GM18508 (cell line): ENCODE results near the gene TRIM54.

ENCODE experiments used
- ATAC-seq: cut with Tn5 transposase; IDR thresholded peaks from one replicate; pipeline ENCODE4 v1.9.1; 2021; ENCODE audit warnings: moderate number of reproducible peaks; ENCODE audit not compliant: insufficient read depth, unreplicated experiment

Gene TRIM54, protein sequence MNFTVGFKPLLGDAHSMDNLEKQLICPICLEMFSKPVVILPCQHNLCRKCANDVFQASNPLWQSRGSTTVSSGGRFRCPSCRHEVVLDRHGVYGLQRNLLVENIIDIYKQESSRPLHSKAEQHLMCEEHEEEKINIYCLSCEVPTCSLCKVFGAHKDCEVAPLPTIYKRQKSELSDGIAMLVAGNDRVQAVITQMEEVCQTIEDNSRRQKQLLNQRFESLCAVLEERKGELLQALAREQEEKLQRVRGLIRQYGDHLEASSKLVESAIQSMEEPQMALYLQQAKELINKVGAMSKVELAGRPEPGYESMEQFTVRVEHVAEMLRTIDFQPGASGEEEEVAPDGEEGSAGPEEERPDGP

DNA sequence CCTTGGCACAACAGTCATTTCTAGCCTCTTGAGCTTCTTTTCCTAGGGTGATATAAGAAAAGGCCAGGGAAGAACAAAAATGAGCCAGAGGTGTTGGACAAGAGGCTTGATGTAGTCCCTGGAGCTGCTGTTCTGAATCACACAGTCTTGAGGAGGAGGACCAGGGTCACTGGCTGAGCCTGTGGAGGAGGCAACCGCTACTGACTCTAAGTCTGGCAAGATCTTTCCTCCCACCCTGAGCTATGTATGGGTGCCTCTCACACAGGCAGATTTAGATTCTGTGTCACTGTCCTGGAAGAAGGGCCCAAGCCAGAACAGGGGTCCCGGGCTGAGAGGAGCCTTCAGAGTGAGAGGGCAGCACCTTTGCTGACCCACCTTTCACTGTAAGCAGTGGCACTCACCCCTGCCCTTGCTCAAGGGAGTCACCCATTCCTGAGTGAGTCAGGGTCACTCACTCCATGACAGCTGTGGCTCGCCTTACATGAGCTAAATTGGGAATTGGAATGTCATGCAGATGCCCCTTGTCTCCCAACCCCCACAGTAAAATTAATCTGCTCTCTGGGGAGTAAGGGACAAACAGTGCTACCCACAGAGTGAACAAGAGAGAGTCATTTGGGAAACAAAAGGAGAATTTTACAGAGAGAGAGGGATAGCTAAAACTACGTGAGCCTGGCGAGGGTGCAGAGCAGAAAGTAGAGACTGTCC is at the start of gene TRIM54:
TRIM54 (plus strand) TSS at position 575 of the 705 bp plus-strand sequence. CDS start 303 bp downstream, outside the sequence.
- ATAC-seq = no peak

DNA sequence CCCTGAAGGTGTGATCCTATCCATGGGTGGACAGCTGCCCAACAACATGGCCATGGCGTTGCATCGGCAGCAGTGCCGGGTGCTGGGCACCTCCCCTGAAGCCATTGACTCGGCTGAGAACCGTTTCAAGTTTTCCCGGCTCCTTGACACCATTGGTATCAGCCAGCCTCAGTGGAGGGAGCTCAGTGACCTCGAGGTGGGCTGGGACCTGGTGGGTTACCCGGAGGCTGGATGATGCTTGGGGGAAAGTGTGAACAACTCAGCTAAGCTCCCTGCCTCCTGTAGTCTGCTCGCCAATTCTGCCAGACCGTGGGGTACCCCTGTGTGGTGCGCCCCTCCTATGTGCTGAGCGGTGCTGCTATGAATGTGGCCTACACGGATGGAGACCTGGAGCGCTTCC is 48.9 kb upstream of the TRIM54 start:
- ATAC-seq = no peak

DNA sequence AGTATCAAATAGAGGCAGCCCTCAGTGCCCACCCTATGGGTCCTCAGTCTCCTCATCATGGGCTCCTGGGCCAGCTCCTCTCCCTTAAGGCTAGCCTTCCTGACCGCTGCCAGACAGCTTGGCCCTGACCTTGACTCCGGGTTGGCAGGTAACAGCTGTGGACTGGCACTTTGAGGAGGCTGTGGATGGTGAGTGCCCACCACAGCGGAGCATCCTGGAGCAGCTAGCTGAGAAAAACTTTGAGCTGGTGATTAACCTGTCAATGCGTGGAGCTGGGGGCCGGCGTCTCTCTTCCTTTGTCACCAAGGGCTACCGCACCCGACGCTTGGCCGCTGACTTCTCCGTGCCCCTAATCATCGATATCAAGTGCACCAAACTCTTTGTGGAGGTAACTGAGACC is 46.1 kb upstream of the TRIM54 start:
- ATAC-seq = no peak

DNA sequence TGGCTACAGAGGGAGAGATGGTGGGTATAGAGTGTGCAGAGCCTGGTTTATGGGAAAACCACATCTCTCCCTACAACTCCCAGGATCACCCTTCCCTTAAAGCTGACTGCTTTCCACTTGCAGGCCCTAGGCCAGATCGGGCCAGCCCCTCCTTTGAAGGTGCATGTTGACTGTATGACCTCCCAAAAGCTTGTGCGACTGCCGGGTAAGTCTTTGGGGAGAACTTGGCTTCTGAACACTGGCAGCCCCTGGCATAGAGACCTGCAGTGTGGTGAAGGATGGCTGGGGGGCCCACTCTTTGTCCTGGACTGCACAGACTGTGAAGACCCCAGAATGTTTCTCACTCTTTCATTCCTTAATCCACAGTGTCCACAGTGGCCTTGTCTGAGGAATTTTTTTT is 45.6 kb upstream of the TRIM54 start:
- no peak for ATAC-seq

DNA sequence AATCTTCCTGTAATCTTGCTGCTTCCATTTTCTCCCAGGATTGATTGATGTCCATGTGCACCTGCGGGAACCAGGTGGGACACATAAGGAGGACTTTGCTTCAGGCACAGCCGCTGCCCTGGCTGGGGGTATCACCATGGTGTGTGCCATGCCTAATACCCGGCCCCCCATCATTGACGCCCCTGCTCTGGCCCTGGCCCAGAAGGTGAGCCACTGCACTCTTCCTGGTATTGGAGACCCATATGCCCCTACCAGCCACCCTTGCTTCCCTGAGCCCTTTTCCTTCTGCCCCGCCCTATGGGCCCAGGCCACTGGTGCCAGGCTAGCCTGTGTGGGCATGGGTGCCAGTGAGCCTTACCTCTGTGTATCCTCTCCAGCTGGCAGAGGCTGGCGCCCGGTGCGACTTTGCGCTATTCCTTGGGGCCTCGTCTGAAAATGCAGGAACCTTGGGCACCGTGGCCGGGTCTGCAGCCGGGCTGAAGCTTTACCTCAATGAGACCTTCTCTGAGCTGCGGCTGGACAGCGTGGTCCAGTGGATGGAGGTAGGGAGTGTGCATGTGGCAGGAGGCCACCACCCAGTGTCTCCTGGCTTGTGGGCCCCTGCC is 44.8 kb upstream of the TRIM54 start:
- ATAC-seq = no peak

DNA sequence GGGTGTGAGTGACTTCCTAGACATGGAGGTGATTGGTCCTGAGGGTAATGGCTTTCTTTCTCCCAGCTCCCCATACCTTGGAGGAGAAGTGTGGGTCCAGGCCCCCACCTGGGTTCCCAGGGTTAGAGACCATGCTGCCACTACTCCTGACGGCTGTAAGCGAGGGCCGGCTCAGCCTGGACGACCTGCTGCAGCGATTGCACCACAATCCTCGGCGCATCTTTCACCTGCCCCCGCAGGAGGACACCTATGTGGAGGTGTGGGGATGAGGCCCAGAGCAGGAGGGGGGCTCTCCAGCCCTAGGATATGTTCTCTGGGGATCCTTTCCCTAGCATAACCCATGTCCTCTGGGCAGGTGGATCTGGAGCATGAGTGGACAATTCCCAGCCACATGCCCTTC is 43.3 kb upstream of the TRIM54 start:
- no peak for ATAC-seq

DNA sequence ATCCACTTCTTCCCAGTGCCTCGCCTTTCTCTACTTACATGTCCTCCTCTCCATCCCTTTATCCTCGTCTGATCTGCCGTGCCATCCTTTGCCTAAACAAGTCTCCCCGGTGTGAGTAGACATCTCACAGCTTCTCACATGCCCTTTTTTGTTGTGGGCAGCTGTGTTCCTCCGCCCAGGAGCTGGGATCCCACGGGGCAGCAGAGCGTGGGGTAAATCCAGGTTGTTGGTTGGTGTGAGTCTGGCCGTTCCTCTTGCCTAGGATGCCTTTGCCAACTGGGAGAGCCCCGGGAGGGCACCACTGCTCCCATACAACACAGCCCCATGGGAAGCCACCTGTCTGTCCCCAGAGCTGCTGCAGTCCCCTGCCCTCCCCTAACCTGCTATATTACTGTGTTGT is 41.8 kb upstream of the TRIM54 start:
- ATAC-seq = no peak

DNA sequence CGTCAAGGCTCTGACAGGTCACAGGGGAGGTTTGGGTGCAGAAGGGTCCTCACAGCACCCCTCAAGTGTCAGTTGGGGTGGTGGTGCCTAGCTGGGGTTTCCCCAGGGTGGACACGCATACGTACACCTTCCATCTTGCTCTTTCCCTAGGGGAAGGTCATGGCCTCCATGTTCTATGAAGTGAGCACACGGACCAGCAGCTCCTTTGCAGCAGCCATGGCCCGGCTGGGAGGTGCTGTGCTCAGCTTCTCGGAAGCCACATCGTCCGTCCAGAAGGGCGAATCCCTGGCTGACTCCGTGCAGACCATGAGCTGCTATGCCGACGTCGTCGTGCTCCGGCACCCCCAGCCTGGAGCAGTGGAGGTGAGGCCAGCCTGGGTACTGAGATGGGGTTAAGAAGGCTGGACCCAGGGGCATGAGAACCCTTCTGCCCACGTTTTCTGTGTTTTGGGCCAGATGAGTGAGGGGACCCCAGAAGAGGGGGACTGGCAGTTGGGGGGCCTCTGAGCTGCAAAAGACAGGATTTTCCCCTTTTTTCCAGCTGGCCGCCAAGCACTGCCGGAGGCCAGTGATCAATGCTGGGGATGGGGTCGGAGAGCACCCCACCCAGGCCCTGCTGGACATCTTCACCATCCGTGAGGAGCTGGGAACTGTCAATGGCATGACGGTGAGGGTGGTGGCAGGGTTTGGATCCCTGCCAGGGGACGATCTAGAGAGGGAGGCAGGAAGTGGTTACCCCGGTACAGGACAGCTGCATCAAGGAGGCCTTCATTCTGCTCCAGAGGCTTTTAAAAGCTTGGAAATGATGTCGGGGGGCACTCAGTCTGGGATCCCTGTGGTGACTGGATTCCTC is 40.2 kb upstream of the TRIM54 start:
- no peak for ATAC-seq

DNA sequence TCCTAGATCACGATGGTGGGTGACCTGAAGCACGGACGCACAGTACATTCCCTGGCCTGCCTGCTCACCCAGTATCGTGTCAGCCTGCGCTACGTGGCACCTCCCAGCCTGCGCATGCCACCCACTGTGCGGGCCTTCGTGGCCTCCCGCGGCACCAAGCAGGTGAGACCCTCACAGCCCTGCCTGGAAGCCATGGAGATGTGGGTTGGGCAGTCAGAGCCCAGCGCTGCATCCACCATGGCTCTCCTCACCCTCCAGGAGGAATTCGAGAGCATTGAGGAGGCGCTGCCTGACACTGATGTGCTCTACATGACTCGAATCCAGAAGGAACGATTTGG is 39.6 kb upstream of the TRIM54 start:
- no peak for ATAC-seq

DNA sequence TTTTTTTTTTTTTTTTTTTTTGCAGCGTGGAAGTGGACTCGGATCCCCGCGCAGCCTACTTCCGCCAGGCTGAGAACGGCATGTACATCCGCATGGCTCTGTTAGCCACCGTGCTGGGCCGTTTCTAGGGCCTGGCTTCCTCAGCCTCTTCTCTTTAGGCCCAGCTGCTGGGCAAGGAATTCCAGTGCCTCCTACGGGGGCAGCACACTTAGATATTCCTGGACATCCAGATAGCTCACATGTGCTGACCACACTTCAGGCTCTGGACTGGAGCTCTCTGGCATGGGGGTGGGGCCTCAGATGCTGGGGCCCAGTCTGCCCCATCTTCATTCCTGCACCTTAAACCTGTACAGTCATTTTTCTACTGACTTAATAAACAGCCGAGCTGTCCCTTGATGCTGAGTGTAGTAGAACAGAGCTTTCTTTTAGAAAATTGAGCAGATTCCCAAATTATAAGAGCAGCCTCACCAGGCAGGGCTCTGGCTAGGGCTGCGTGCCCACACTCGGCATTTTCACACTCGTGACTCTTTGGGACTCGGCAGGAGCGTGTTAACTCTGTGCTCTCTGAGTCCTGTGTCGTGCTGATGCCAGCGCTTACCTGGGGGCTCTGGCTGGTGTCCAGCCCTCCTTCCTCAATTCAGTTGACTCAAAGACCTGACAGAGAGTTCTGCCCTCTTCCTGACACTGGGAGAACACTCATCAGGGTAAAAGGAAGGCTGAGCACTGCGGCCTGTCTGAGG is 38.7 kb upstream of the TRIM54 start:
- no peak for ATAC-seq

DNA sequence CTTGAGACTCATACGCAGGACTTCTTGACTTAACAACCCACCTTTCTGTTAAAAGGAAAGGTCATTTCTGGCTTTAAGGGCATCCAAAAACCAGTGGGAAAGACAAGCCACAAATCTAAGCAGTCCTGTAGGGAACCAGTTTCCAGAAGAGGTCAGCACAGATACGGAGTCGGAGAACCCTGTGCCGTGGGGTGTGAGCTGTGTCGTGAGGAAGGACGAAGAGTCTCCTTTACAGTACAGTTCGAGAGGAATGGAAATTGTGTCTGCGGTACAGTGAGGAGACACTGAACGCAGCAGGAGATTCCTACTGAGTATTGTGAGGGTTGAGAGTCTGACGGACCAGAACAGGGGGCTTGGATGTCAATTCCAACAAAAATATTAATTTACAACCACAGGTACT is 37.1 kb upstream of the TRIM54 start:
- ATAC-seq = no peak

DNA sequence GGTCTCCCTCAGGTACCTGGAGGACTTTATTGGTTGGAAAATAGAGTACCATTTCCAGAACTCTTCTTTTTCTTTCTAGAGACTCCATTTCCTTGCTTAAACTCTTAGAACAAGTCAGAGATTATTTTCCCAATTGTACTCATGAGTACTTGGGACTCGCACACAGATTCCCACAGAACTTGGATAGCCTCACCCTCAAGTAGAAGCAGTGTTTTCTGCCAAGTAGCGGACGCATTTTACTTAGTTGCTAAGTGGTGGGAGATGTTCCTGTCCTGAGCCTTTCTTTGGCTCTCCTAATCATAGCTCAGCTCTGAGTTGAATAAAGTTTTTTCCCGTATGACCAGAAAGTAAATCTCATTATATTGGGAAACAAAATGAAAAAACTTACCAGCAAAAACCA is 36.6 kb upstream of the TRIM54 start:
- no peak for ATAC-seq

DNA sequence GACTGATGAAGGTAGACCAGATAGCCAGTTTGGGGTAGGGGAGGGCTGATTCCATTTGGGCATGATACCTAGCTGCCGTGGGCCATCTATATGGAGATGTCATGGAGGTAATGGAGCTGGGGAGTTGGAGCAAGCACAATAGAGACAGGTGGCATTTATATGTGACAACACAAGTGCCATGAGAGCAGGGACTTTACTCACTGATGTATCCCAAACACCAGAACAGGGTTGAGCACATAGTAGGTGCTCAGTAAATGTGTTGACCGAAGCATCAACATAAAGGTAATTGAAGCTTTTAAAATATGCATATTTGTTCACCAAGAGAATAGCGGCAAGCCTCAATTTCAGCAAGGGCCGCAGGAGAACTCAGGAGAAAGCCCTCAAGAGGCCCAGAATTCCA is 34.3 kb upstream of the TRIM54 start:
- ATAC-seq = no peak

DNA sequence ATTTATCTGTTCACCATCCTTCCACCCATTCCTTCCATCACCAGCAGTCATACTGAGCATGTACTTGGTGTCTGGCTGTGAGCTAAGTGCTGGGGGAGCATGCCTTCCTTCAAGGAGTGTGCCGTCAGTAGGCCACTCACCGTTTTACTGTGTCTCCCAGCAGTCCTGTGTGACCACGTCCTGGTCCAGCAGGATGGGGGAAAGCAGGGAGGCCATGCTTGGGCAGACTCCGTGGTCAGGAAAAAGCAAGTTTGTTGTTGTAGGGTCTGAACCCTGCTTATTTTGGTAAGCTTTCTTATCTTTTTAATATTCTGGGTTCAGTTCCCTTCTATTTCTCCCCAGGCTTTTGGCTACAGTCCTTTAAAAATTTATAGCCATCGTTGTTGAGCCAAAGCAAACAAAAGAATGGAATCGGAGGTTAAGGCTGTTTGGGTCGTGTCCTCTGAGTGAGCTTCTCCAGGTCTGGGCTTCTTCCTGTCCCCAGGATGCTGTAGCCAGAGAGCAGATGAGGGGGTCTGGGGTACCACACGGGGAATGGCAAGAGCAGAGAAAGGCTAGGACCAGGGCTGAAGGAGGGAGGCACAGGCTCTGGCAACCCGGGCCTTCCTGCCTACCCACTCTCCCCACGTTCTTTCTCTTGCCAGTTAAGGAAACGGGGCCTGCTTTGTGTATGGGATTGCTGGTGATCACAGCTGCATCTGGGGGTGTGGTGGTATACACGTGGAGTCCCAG is 32.9 kb upstream of the TRIM54 start:
- no peak for ATAC-seq

DNA sequence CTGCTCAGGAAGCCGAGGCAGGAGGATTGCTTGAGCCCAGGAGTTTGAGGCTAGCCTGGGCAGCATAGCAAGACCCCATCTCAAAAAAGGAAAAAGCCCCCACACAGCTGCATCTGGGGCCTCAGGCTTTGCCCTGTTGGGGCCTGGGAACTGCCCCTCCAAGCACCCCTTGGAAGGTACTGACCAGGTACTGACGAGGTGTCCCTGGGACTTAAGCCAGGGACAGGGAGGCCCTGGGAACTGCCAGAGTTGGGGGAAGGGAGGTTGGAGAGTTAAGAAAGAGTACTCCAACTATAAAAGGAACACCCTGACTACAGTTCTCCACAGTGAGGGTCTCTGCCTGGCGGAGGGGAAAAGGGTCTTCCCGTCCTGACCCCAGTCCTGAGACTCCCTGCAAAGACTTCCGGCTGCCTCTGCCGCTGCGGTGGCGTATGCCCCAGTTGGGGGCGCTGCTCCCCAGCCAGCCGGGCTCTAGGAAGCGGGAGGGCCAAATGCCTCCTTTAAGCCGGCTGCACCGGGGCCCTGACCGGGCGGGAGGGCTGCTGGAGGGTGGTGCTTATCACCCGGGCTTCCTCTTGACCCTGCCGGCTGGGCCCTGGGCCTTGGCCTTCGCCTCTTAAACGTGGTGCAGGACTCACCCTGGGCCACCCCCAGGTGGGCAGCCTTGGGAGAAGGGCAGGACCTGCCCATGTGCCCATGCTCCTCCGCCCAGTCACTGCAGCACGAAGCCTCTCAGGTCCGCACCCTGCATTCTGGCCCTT is 32.2 kb upstream of the TRIM54 start:
- ATAC-seq = no peak

DNA sequence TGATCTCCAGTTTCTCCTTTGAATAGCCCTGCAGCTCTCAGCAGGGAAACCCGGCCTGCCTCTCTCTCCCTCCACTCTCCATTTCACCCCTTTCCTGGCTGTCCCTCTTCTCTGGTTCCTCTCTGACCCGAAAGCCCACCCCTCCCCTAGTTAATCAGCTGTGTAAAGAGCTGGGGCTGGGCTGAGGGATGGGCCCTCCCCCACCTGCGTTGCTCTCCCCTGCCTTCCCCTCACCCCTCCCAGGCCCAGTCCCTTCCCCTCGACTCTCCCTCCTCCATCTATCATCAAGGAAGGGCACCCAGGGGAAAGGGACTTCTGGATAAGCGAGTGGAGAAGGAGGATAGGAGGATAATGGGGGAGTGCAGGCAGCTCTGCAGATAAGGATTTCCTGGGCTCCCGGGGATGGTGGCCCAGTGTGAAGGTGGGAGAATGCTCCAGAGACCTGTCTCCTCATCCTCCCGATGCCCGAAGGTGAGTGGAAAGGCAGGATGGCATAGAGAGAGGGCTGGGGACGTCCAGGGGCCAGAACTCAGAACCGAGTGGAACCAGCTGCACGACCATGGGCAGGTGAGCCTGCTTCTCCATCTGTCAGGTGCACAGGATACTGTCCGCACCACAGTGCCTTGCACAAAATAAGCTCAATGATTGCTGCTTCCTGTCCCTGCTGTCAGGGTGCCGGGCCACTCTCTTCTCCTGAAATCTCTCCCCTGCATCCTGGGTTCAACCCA is 31.4 kb upstream of the TRIM54 start:
- no peak for ATAC-seq

DNA sequence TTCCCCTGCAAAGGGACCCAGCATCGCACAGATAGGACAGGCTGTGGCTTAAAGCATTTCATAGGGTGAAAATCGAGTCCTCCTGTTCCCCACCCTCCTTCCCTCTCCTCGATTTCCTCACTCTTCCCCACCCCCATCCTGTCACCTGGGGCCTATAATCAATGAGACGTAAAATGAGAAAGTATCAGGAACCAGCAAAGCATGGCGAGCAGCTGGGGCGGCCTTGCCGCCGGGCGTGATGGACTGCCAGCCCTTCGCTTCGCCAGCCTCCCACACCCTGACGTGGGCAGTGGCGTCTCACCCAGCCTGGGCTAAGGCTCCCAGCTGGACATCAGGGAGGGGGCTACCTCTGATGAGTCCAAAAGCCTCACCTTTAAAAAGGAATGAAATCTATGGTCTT is 30.5 kb upstream of the TRIM54 start:
- ATAC-seq = no peak

DNA sequence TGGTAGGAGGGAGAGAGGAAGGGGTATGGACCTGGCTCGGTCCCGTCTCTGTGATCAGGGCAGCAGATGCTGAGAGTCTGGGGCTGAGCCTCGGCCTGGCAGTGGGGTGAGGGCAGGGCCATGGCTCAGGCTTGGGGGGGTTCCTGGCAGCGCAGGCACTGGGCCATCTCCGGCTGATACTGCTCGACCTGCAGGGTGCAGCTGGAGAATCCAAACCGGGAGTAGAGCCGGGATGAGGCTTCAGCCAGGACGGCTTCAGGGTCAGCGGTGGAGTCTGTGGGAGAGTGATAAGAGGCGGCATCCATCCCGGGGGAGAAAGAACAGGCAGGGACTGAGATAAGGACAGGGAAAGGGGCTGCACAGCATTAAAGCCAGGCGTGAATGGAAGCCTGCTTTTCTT is 27.0 kb upstream of the TRIM54 start:
- no peak for ATAC-seq
